Stomach (tissue), 4 donors: ENCODE data around the gene PARPBP.

Experiments
- EP300 ChIP-seq: sonication (generic); formaldehyde crosslinking; IDR thresholded peaks from one replicate; pipeline ENCODE4 v1.6.1; 2017; ENCODE audit warnings: antibody characterized with exemption
- TF ChIP-seq, protein P1 (sequence below), 7 experiments: fragments of 450-650 bp in 4 of 7; fragments of 200-600 bp in 3 of 7; sonication (generic) in 3 of 7; IDR thresholded peaks; one replicate each; pipeline ENCODE4 v1.5.1; 2016 to 2019; ENCODE audit warnings: antibody characterized with exemption in 7 of 7, control low read depth in 2 of 7, mild to moderate bottlenecking in 1 of 7

DNA sequence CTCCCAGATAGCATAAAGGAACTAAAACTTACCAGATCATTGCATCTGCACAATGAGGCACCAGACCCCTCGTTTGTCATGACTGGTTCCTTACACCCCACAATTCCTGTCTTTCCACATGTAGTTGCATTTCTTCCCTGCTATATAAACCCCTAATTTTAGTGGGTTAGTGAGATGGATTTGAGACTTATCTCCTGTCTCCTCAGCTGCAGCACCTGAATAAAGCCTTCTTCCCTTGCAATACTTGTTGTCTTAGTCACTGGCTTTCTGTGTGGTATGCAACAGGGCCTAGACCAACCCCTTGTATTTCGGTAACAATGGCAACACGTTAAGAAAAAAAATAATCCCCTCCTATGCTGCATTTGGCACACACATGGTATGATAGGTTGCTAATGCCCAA, 13.1 kb upstream of the PARPBP start:
- TF ChIP-seq, protein P1, sequence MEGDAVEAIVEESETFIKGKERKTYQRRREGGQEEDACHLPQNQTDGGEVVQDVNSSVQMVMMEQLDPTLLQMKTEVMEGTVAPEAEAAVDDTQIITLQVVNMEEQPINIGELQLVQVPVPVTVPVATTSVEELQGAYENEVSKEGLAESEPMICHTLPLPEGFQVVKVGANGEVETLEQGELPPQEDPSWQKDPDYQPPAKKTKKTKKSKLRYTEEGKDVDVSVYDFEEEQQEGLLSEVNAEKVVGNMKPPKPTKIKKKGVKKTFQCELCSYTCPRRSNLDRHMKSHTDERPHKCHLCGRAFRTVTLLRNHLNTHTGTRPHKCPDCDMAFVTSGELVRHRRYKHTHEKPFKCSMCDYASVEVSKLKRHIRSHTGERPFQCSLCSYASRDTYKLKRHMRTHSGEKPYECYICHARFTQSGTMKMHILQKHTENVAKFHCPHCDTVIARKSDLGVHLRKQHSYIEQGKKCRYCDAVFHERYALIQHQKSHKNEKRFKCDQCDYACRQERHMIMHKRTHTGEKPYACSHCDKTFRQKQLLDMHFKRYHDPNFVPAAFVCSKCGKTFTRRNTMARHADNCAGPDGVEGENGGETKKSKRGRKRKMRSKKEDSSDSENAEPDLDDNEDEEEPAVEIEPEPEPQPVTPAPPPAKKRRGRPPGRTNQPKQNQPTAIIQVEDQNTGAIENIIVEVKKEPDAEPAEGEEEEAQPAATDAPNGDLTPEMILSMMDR (IDR thresholded peaks at IDR 0.05) = no peak
- TF ChIP-seq EP300 = no peak
